Testis (tissue), 2 donors: ENCODE measurements around the gene GRID2.

Experiments
- CTCF ChIP-seq, 3 experiments: fragments of 450-650 bp in 2 of 3; fragments of 200-600 bp in 1 of 3; sonication (generic) in 1 of 3; IDR thresholded peaks; one replicate each; pipeline ENCODE4 v1.5.1; 2016 to 2019; ENCODE audit warnings: antibody characterized with exemption in 3 of 3, mild to moderate bottlenecking in 2 of 3, moderate library complexity in 1 of 3
- POLR2A ChIP-seq: fragments of 450-650 bp; IDR thresholded peaks from one replicate; pipeline ENCODE4 v1.6.1; 2017; ENCODE audit warnings: antibody characterized with exemption, mild to moderate bottlenecking, moderate library complexity

GRCh38 chr4:92809381-92809780, 505.6 kb downstream of the GRID2 start:
- TF ChIP-seq CTCF (IDR thresholded peaks at IDR 0.05) (no peak), POLR2A (no peak)
